PC-9 (cell line): ENCODE results near the gene AZU1. TPM values are rescaled to one million over a fixed set of nuclear protein-coding genes. Genes with fewer than 3 reads are reported as not detected.

ENCODE experiments used
- BruUV-seq: library from RNA; stranded (reverse); fragments of 400-500 nt; replicated peaks from 2 replicates; lab custom pipeline; 2021; lab: Mats Ljungman, UMichigan
- CTCF ChIA-PET: fragments of 300-600 bp; sonication (Branson Sonifier 250); formaldehyde crosslinking; loops from one replicate; lab custom pipeline; 2022; ENCODE audit warnings: antibody characterized with exemption; lab: Charles Lee
- POLR2A ChIA-PET: fragments of 300-600 bp; sonication (Branson Sonifier 250); formaldehyde crosslinking; loops from one replicate; lab custom pipeline; 2022; ENCODE audit warnings: antibody characterized with exemption; ENCODE audit not compliant: unreplicated experiment; lab: Charles Lee
- DNase-seq, 2 experiments: peaks; one replicate each; pipeline versions ENCODE4 v3.0.0 to v3.0.0-alpha.2; 2015 to 2022; ENCODE audit warnings: mixed read lengths in 1 of 2
- H2AFZ ChIP-seq: fragments of 200-600 bp; sonication (generic); 2 replicates; pipeline ENCODE4 v1.8.1; 2017; ENCODE audit warnings: antibody characterized with exemption
- H3F3A ChIP-seq: fragments of 200-600 bp; sonication (generic); 2 replicates; pipeline ENCODE4 v1.8.1; 2017; ENCODE audit warnings: antibody characterized with exemption, mild to moderate bottlenecking, low read depth; ENCODE audit not compliant: insufficient read depth
- H3K27ac ChIP-seq: fragments of 200-600 bp; sonication (generic); 2 replicates; pipeline ENCODE4 v1.6.1; 2016; ENCODE audit warnings: mixed run types
- H3K27me3 ChIP-seq: fragments of 200-600 bp; sonication (generic); 2 replicates; pipeline ENCODE4 v1.6.1; 2016; ENCODE audit warnings: low read depth, mixed run types; ENCODE audit not compliant: insufficient read depth
- H3K36me3 ChIP-seq: fragments of 200-600 bp; sonication (generic); 2 replicates; pipeline ENCODE4 v1.6.1; 2016; ENCODE audit warnings: low read depth, mixed run types
- H3K4me1 ChIP-seq: fragments of 200-600 bp; sonication (generic); replicated peaks from 2 replicates; pipeline ENCODE4 v1.6.1; 2016; ENCODE audit warnings: mixed run types; ENCODE audit not compliant: insufficient read depth
- H3K4me2 ChIP-seq: fragments of 200-600 bp; sonication (generic); 2 replicates; pipeline ENCODE4 v1.6.1; 2017; ENCODE audit warnings: mixed run types
- H3K4me3 ChIP-seq: fragments of 200-600 bp; sonication (generic); 2 replicates; pipeline ENCODE4 v1.6.1; 2016; ENCODE audit warnings: mixed run types
- H3K79me2 ChIP-seq: fragments of 200-600 bp; sonication (generic); 2 replicates; pipeline ENCODE4 v1.6.1; 2017; ENCODE audit warnings: low read depth, mixed run types
- H3K9me2 ChIP-seq: fragments of 200-600 bp; sonication (generic); 2 replicates; pipeline ENCODE4 v1.8.1; 2017; ENCODE audit warnings: mild to moderate bottlenecking; ENCODE audit not compliant: insufficient read depth
- H3K9me3 ChIP-seq: fragments of 200-600 bp; sonication (generic); 2 replicates; pipeline ENCODE4 v1.8.1; 2016; ENCODE audit warnings: low read depth; ENCODE audit not compliant: insufficient read depth
- H4K20me1 ChIP-seq: fragments of 200-600 bp; sonication (generic); 2 replicates; pipeline ENCODE4 v1.8.1; 2017; ENCODE audit not compliant: insufficient read depth
- EZH2 ChIP-seq: fragments of 200-600 bp; sonication (generic); IDR thresholded peaks from 2 replicates; pipeline ENCODE4 v1.8.0; 2017; ENCODE audit warnings: antibody characterized with exemption, low read depth
- intact Hi-C: fragments of 100-400 bp; cut with micrococcal nuclease; formaldehyde crosslinking; loops from one replicate; pipeline ENCODE4 v1.10.0; 2022; ENCODE audit not compliant: unreplicated experiment
- total RNA-seq: library from RNA; stranded (reverse); gene quantifications from 2 replicates; pipeline ENCODE4 v1.2.3, GENCODE V29; 2021
- TF ChIP-seq, protein P1 (sequence below): fragments of 200-600 bp; sonication (generic); conservative IDR thresholded peaks from 2 replicates; pipeline ENCODE4 v1.6.1; 2017; ENCODE audit warnings: mixed run types, antibody characterized with exemption, mild to moderate bottlenecking, moderate library complexity

AZU1 gene
- total RNA-seq, 1 experiment from 2014 or later, result not detected

DNA sequence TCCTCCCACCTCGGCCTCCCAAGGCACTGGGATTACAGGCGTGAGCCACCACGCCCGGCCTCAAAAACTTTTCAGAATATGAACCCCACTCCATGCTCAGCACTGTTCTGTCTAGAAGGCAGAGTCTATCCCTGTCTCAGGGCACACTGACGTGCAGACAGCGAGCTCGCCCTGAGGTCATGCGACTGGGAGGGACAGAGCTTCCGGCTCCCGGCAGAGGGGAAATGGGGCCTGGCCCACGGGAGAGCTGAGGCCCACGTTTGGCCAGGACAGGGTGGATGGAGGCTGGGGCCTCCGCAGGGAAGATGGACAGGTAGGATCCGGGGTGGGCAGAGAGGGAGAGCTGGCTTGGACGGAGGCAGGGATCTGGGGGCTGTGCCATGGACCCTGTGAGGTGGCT, 2.8 kb upstream of the AZU1 start:
- BruUV-seq, result no TSS peak
- H3K9me2 ChIP-seq, result no peaks in the 10 kb centered on the region
- H3K79me2 ChIP-seq, result no peaks in the 10 kb centered on the region
- TF ChIP-seq EZH2, result no peak
- TF ChIP-seq, protein P1, sequence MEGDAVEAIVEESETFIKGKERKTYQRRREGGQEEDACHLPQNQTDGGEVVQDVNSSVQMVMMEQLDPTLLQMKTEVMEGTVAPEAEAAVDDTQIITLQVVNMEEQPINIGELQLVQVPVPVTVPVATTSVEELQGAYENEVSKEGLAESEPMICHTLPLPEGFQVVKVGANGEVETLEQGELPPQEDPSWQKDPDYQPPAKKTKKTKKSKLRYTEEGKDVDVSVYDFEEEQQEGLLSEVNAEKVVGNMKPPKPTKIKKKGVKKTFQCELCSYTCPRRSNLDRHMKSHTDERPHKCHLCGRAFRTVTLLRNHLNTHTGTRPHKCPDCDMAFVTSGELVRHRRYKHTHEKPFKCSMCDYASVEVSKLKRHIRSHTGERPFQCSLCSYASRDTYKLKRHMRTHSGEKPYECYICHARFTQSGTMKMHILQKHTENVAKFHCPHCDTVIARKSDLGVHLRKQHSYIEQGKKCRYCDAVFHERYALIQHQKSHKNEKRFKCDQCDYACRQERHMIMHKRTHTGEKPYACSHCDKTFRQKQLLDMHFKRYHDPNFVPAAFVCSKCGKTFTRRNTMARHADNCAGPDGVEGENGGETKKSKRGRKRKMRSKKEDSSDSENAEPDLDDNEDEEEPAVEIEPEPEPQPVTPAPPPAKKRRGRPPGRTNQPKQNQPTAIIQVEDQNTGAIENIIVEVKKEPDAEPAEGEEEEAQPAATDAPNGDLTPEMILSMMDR, result no peak
- no peak overlapping the region for H3K27ac ChIP-seq
- intact Hi-C loops, result no loop called here
- H3K36me3 ChIP-seq, result no peaks in the 10 kb centered on the region
- H3F3A ChIP-seq, result peaks cover 11% of the 10 kb centered on the region; the same call in 1 of the 2 replicates
- no peaks in the 10 kb centered on the region for H4K20me1 ChIP-seq
- H3K4me2 ChIP-seq, result no peak overlapping the region
- POLR2A ChIA-PET, result no interaction called here
- H3K27me3 ChIP-seq, result 0 out of 2 replicates have a peak, but pooled peaks cover 4% of the 10 kb centered on the region
- no peak overlapping the region for H2AFZ ChIP-seq
- CTCF ChIA-PET, result interaction anchor here (0.5 to 0.7 kb wide), 2 partner anchors 10 to 89 kb away, joined by 10 to 14 read pairs; no protein-coding TSS in a partner anchor
- H3K4me3 ChIP-seq, result no peak overlapping the region
- no peak for DNase-seq
- H3K4me1 ChIP-seq, result peaks cover 6% of the 10 kb centered on the region
- H3K9me3 ChIP-seq, result no peaks in the 10 kb centered on the region

DNA sequence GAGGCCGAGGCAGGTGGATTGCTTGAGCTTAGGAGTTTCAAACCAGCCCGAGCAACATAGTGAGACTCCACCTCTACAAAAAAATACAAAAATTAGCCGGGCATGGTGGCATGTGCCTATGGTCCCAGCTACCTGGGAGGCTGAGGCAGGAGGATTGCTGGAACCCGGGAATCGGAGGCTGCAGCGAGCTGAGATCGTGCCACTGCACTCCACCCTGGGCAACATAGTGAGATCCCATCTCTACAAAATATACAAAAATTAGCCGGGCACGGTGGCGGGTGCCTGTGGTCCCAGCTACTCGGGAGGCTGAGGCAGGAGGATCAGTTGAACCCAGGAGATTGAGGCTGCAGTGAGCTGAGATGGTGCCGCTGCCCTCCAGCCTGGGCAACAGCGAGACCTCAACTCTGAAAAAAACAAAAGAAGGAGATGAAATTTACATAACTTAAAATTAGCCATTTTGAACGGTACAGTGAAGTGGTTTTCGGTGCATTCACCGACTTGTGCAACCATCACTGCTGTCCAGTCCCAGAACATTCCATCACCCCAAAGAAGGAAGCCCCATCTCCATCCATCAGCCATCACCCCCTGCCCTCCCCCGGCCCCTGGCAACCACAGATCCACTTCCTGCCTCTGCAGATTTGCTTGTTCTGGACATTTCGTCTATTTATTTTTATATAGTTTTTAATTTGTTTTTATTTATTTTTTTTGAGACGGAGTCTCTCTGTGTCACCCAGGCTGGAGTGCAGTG, 1.6 kb upstream of the AZU1 start:
- Histone ChIP-seq H3K9me3 (no peaks in the 10 kb centered on the region), H3K27me3 (0 out of 2 replicates have a peak, but pooled peaks cover 4% of the 10 kb centered on the region), H3K9me2 (no peaks in the 10 kb centered on the region), H3K79me2 (no peaks in the 10 kb centered on the region), H2AFZ (no peak overlapping the region), H3K4me1 (peaks cover 6% of the 10 kb centered on the region), H4K20me1 (no peaks in the 10 kb centered on the region), H3K27ac (no peak overlapping the region), H3K4me2 (no peak overlapping the region), H3K36me3 (no peaks in the 10 kb centered on the region), H3K4me3 (no peak overlapping the region), H3F3A (peaks cover 6% of the 10 kb centered on the region; the same call in 1 of the 2 replicates)
- no TSS peak for BruUV-seq
- POLR2A ChIA-PET, result no interaction called here
- intact Hi-C loops, result no loop called here
- CTCF ChIA-PET, result no interaction called here
- TF ChIP-seq EZH2, result no peak
- TF ChIP-seq, protein P1, result no peak
- DNase-seq, result no peak

DNA sequence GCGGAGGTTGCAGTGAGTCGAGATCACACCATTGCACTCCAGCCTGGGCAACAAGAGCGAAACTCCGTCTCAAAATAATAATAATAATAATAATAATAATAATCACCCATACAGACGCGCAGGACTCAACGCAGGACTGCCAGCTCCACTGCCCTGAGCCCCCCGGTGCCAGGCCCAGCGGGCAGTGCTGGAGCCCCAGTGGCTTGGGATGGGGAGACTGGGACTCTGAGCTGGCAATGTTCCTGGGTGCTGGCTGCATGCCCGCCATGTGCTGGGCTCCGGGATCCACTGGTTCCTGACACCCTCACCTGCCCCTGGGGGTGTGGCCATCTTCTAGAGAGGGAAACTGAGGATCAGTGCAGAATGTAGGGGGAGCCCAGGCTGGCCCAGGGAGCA, 325 bp upstream of the AZU1 start:
- Histone ChIP-seq H3K79me2 (no peaks in the 10 kb centered on the region), H3K4me3 (no peak overlapping the region), H2AFZ (no peak overlapping the region), H3K27me3 (peaks cover 15% of the 10 kb centered on the region; the same call in 1 of the 2 replicates), H3F3A (peaks cover 6% of the 10 kb centered on the region; the same call in 1 of the 2 replicates), H3K9me3 (no peaks in the 10 kb centered on the region), H3K4me2 (no peak overlapping the region), H3K4me1 (peaks cover 6% of the 10 kb centered on the region), H3K36me3 (no peaks in the 10 kb centered on the region), H3K27ac (no peak overlapping the region), H4K20me1 (no peaks in the 10 kb centered on the region), H3K9me2 (no peaks in the 10 kb centered on the region)
- no peak for DNase-seq
- ChIA-PET CTCF (no interaction called here), POLR2A (interaction anchor here (0.6 kb wide), 1 partner anchor 509 kb away, joined by 3 read pairs; no protein-coding TSS in a partner anchor)
- intact Hi-C loops, result no loop called here
- no TSS peak for BruUV-seq
- TF ChIP-seq EZH2, result no peak
- TF ChIP-seq, protein P1, result no peak
